Measurements from ENCODE around the gene OLIG3. TPM values are rescaled to one million over a fixed set of nuclear protein-coding genes. Genes with fewer than 3 reads are reported as not detected.

The OLIG3 gene
- total RNA-seq, 1 experiment from 2014 or later = not detected

DNA sequence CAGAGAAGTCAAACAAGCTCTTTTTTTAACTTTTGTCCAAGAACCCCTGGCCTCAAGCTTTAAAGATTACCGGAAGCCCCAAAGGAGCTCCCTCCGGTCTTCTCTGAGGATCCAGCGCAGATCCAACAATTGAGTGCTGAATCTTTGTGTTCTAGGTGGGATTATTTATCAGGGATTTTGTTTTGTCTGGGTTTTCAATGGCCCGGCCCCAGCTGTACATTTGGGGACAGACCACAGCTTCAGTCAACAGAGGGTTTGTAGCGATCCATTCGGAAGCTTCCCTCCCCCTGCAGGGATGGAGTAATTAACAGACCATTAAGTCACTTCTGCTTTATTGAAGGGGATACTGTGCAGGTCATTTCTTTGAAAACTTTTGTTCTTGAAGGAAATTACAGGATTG is 7.8 kb downstream of the OLIG3 start:
- intact Hi-C loops (cut with micrococcal nuclease; ENCODE audit: unreplicated experiment) = no loop called here
- H3K36me3 ChIP-seq (ENCODE audit: low read depth) = no peaks in the 10 kb centered on the region
- H3K27ac ChIP-seq = no peak overlapping the region
- no peaks in the 10 kb centered on the region for H3K9me3 ChIP-seq (ENCODE audit: insufficient read depth, low read depth)
- H3F3A ChIP-seq (ENCODE audit: insufficient read depth, low read depth) = no peaks in the 10 kb centered on the region
- no TSS peak for BruUV-seq (replicated peaks)
- H3K4me1 ChIP-seq (replicated peaks; ENCODE audit: insufficient read depth) = no peaks in the 10 kb centered on the region
- H4K20me1 ChIP-seq (ENCODE audit: insufficient read depth) = no peaks in the 10 kb centered on the region
- H3K9me2 ChIP-seq (ENCODE audit: insufficient read depth) = no peaks in the 10 kb centered on the region
- no peaks in the 10 kb centered on the region for H3K79me2 ChIP-seq (ENCODE audit: low read depth)
- TF ChIP-seq, protein P1, sequence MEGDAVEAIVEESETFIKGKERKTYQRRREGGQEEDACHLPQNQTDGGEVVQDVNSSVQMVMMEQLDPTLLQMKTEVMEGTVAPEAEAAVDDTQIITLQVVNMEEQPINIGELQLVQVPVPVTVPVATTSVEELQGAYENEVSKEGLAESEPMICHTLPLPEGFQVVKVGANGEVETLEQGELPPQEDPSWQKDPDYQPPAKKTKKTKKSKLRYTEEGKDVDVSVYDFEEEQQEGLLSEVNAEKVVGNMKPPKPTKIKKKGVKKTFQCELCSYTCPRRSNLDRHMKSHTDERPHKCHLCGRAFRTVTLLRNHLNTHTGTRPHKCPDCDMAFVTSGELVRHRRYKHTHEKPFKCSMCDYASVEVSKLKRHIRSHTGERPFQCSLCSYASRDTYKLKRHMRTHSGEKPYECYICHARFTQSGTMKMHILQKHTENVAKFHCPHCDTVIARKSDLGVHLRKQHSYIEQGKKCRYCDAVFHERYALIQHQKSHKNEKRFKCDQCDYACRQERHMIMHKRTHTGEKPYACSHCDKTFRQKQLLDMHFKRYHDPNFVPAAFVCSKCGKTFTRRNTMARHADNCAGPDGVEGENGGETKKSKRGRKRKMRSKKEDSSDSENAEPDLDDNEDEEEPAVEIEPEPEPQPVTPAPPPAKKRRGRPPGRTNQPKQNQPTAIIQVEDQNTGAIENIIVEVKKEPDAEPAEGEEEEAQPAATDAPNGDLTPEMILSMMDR (conservative IDR thresholded peaks at IDR 0.05) = no peak
- no peak for TF ChIP-seq EZH2 (IDR thresholded peaks at IDR 0.05; ENCODE audit: low read depth)
- no peak overlapping the region for H2AFZ ChIP-seq
- DNase-seq = no peak
- H3K4me2 ChIP-seq = no peak overlapping the region
- peaks cover 18% of the 10 kb centered on the region for H3K27me3 ChIP-seq (ENCODE audit: insufficient read depth, low read depth)
- H3K4me3 ChIP-seq = no peak overlapping the region
- CTCF ChIA-PET = no interaction called here
- POLR2A ChIA-PET (ENCODE audit: unreplicated experiment) = no interaction called here

DNA sequence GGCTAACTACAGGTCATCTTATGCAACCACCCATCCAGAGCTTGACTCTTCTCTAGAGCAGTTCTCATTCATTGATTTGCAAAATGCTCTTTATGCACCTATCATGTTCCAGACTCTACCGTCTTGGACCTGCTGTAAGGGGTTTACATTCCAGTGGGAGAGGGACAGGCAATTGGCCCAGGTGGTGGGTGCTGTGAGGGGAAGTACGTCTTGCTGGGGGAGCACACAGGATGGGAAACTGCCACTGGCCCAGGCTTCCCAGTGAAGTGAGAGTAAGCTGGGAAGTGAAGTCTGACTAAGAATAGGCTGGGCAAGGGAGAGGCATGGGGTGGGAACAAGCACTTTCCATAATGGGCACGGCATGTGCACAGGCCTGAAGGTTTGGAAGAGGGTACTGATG is 13.8 kb downstream of the OLIG3 start:
- H4K20me1 ChIP-seq (ENCODE audit: insufficient read depth) = no peaks in the 10 kb centered on the region
- no peaks in the 10 kb centered on the region for H3F3A ChIP-seq (ENCODE audit: insufficient read depth, low read depth)
- BruUV-seq (replicated peaks) = no TSS peak
- no peak overlapping the region for H3K4me3 ChIP-seq
- no peaks in the 10 kb centered on the region for H3K79me2 ChIP-seq (ENCODE audit: low read depth)
- intact Hi-C loops (cut with micrococcal nuclease; ENCODE audit: unreplicated experiment) = no loop called here
- TF ChIP-seq EZH2 (IDR thresholded peaks at IDR 0.05; ENCODE audit: low read depth) = no peak
- TF ChIP-seq, protein P1 (conservative IDR thresholded peaks at IDR 0.05) = no peak
- no peaks in the 10 kb centered on the region for H3K9me3 ChIP-seq (ENCODE audit: insufficient read depth, low read depth)
- ChIA-PET POLR2A (ENCODE audit: unreplicated experiment) (no interaction called here), CTCF (no interaction called here)
- H3K9me2 ChIP-seq (ENCODE audit: insufficient read depth) = no peaks in the 10 kb centered on the region; the same call in 1 of the 2 replicates
- no peaks in the 10 kb centered on the region for H3K36me3 ChIP-seq (ENCODE audit: low read depth)
- no peaks in the 10 kb centered on the region for H3K4me1 ChIP-seq (replicated peaks; ENCODE audit: insufficient read depth)
- DNase-seq = no peak
- no peak overlapping the region for H2AFZ ChIP-seq
- no peak overlapping the region for H3K27ac ChIP-seq
- H3K27me3 ChIP-seq (ENCODE audit: insufficient read depth, low read depth) = peaks cover 5% of the 10 kb centered on the region
- H3K4me2 ChIP-seq = no peak overlapping the region

DNA sequence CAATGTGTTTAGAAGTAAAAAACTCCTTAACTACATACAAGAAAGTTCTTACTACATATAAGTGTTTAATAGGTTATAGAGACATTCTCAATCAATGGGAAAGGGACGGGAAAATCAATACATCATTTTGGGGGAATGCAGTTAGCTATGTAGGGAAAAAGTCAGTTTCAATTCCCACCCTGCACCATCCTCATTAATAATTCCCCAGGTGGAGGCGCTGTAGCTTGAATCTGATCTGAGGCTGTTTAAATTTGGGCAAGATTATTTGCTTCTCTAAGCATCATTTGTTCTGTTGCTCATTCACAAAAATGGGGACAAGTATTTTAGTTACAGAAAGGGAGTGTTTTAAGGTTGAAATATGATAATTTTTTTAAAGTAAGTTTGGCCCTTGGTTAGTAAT is 19.1 kb downstream of the OLIG3 start:
- H3K4me3 ChIP-seq = no peak overlapping the region
- no peak overlapping the region for H2AFZ ChIP-seq
- H3K9me3 ChIP-seq (ENCODE audit: insufficient read depth, low read depth) = no peaks in the 10 kb centered on the region
- H3K4me1 ChIP-seq (replicated peaks; ENCODE audit: insufficient read depth) = no peaks in the 10 kb centered on the region
- no peak for DNase-seq
- H3K4me2 ChIP-seq = no peak overlapping the region
- H3K36me3 ChIP-seq (ENCODE audit: low read depth) = no peaks in the 10 kb centered on the region
- ChIA-PET POLR2A (ENCODE audit: unreplicated experiment) (no interaction called here), CTCF (no interaction called here)
- TF ChIP-seq EZH2 (IDR thresholded peaks at IDR 0.05; ENCODE audit: low read depth) = no peak
- TF ChIP-seq, protein P1 (conservative IDR thresholded peaks at IDR 0.05) = peak; percentile 30; the same call in 1 of the 2 replicates
- BruUV-seq (replicated peaks) = no TSS peak
- no peaks in the 10 kb centered on the region; the same call in 1 of the 2 replicates for H3K9me2 ChIP-seq (ENCODE audit: insufficient read depth)
- intact Hi-C loops (cut with micrococcal nuclease; ENCODE audit: unreplicated experiment) = no loop called here
- H3K27me3 ChIP-seq (ENCODE audit: insufficient read depth, low read depth) = no peaks in the 10 kb centered on the region
- no peaks in the 10 kb centered on the region for H4K20me1 ChIP-seq (ENCODE audit: insufficient read depth)
- H3F3A ChIP-seq (ENCODE audit: insufficient read depth, low read depth) = no peaks in the 10 kb centered on the region
- H3K27ac ChIP-seq = no peak overlapping the region
- no peaks in the 10 kb centered on the region for H3K79me2 ChIP-seq (ENCODE audit: low read depth)

Measured in PC-9 (cell line).